DND-41 (cell line): ENCODE results near the gene THSD7B.

Experiments used
- ATAC-seq: fragments of 200-7000 bp; cut with Tn5 transposase; 3 replicates; pipeline ENCODE4 v1.9.1; 2021; ENCODE audit warnings: low read depth; ENCODE audit not compliant: insufficient read depth
- DNase-seq: peaks from one replicate; pipeline ENCODE4 v3.0.0-alpha.2; 2020
- H2AFZ ChIP-seq: 2 replicates; pipeline ENCODE4 v1.6.0; 2012; ENCODE audit warnings: low read depth, low read length
- H3K27ac ChIP-seq: 2 replicates; pipeline ENCODE4 v1.5.1; 2012; ENCODE audit warnings: low read length, inconsistent platforms
- H3K27me3 ChIP-seq: fragments of 200-600 bp; sonication (generic); 2 replicates; pipeline ENCODE4 v1.6.0; 2012; ENCODE audit warnings: low read length, mild to moderate bottlenecking, inconsistent platforms; ENCODE audit not compliant: insufficient read depth, poor library complexity
- H3K36me3 ChIP-seq: 2 replicates; pipeline ENCODE4 v1.5.1; 2012; ENCODE audit warnings: low read length, inconsistent platforms; ENCODE audit not compliant: insufficient read depth
- H3K4me1 ChIP-seq: 2 replicates; pipeline ENCODE4 v1.5.1; 2012; ENCODE audit warnings: mild to moderate bottlenecking, low read length; ENCODE audit not compliant: insufficient read depth
- H3K4me2 ChIP-seq: 2 replicates; pipeline ENCODE4 v1.6.0; 2012; ENCODE audit warnings: mild to moderate bottlenecking, moderate library complexity, low read length, inconsistent platforms; ENCODE audit not compliant: insufficient read depth
- H3K4me3 ChIP-seq, 2 experiments: fragments of 200-600 bp in 1 of 2; shearing (Covaris generic) in 1 of 2; 2 replicates each; pipeline ENCODE4 v1.5.1; 2012 to 2016; ENCODE audit warnings: inconsistent platforms in 2 of 2, low read length in 2 of 2, mild to moderate bottlenecking in 2 of 2, low read depth in 1 of 2, moderate library complexity in 1 of 2
- H3K79me2 ChIP-seq: 2 replicates; pipeline ENCODE4 v1.6.0; 2012; ENCODE audit warnings: low read length, inconsistent platforms; ENCODE audit not compliant: insufficient read depth
- H3K9ac ChIP-seq: 2 replicates; pipeline ENCODE4 v1.6.0; 2012; ENCODE audit warnings: low read depth, mild to moderate bottlenecking, inconsistent platforms, low read length, moderate library complexity
- H3K9me3 ChIP-seq: 2 replicates; pipeline ENCODE4 v1.5.1; 2012; ENCODE audit warnings: low read length, moderate library complexity, mild to moderate bottlenecking, inconsistent platforms; ENCODE audit not compliant: insufficient read depth, severe bottlenecking
- H4K20me1 ChIP-seq: 2 replicates; pipeline ENCODE4 v1.6.0; 2012; ENCODE audit warnings: low read length; ENCODE audit not compliant: insufficient read depth
- EZH2 ChIP-seq: IDR thresholded peaks from 3 replicates; pipeline ENCODE4 v1.6.1; 2012; ENCODE audit warnings: borderline replicate concordance, low read depth, mild to moderate bottlenecking, moderate library complexity, low read length, inconsistent platforms; ENCODE audit not compliant: severe bottlenecking
- TF ChIP-seq, protein P1 (sequence below): IDR thresholded peaks from 2 replicates; pipeline ENCODE4 v1.5.1; 2012; ENCODE audit warnings: borderline replicate concordance, low read length, moderate library complexity, mild to moderate bottlenecking; ENCODE audit not compliant: poor library complexity, severe bottlenecking; ENCODE audit errors: extremely low read depth

THSD7B gene

GRCh38 chr2:137521653-137522619 lies 756.6 kb downstream of the THSD7B start:
- ATAC-seq = no peak
- H4K20me1 ChIP-seq = no peaks in the 10 kb centered on the region
- DNase-seq = no peak
- H3K27ac ChIP-seq = no peak overlapping the region
- no peaks in the 10 kb centered on the region for H3K4me1 ChIP-seq
- no peaks in the 10 kb centered on the region for H3K79me2 ChIP-seq
- no peak for TF ChIP-seq EZH2
- TF ChIP-seq, protein P1, sequence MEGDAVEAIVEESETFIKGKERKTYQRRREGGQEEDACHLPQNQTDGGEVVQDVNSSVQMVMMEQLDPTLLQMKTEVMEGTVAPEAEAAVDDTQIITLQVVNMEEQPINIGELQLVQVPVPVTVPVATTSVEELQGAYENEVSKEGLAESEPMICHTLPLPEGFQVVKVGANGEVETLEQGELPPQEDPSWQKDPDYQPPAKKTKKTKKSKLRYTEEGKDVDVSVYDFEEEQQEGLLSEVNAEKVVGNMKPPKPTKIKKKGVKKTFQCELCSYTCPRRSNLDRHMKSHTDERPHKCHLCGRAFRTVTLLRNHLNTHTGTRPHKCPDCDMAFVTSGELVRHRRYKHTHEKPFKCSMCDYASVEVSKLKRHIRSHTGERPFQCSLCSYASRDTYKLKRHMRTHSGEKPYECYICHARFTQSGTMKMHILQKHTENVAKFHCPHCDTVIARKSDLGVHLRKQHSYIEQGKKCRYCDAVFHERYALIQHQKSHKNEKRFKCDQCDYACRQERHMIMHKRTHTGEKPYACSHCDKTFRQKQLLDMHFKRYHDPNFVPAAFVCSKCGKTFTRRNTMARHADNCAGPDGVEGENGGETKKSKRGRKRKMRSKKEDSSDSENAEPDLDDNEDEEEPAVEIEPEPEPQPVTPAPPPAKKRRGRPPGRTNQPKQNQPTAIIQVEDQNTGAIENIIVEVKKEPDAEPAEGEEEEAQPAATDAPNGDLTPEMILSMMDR = no peak
- no peaks in the 10 kb centered on the region for H3K36me3 ChIP-seq
- no peak overlapping the region for H2AFZ ChIP-seq
- H3K4me2 ChIP-seq = no peak overlapping the region
- H3K4me3 ChIP-seq = no peak overlapping the region
- H3K9me3 ChIP-seq = no peaks in the 10 kb centered on the region
- no peaks in the 10 kb centered on the region for H3K27me3 ChIP-seq
- H3K9ac ChIP-seq = no peak overlapping the region

DNA sequence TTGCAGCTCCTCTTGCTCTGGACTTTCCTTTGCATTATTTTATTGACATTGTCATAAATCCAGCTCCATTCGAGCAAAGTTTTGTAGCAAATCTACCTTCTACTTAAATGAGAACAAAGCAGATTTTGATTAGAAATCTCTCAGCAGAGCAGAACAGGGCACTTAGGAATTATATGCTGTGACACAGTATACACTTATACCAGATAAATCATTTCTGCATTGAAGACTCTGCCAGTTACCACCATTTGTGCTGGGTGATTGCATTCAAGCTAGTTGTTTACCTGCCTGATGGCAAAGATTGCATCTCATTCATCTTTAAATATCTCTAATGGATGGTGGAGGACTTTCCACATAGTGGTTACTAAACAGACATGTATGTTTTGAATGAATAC lies 757.3 kb downstream of the THSD7B start:
- no peaks in the 10 kb centered on the region for H4K20me1 ChIP-seq
- H3K27me3 ChIP-seq = no peaks in the 10 kb centered on the region
- no peak for DNase-seq
- H3K4me1 ChIP-seq = no peaks in the 10 kb centered on the region
- H3K27ac ChIP-seq = no peak overlapping the region
- H3K36me3 ChIP-seq = no peaks in the 10 kb centered on the region
- H3K4me3 ChIP-seq = no peak overlapping the region
- no peaks in the 10 kb centered on the region for H3K9me3 ChIP-seq
- ATAC-seq = no peak
- H3K9ac ChIP-seq = no peak overlapping the region
- TF ChIP-seq EZH2 = no peak
- TF ChIP-seq, protein P1 = no peak
- no peak overlapping the region for H2AFZ ChIP-seq
- no peak overlapping the region for H3K4me2 ChIP-seq
- no peaks in the 10 kb centered on the region for H3K79me2 ChIP-seq

GRCh38 chr2:137523931-137524330 lies 758.6 kb downstream of the THSD7B start:
- Histone ChIP-seq H3K36me3 (no peaks in the 10 kb centered on the region), H3K4me3 (no peak overlapping the region), H3K9ac (no peak overlapping the region), H3K27me3 (no peaks in the 10 kb centered on the region), H3K27ac (no peak overlapping the region), H4K20me1 (no peaks in the 10 kb centered on the region), H2AFZ (no peak overlapping the region), H3K4me1 (no peaks in the 10 kb centered on the region), H3K4me2 (no peak overlapping the region), H3K9me3 (no peaks in the 10 kb centered on the region), H3K79me2 (no peaks in the 10 kb centered on the region)
- ATAC-seq (no peak), DNase-seq (no peak)
- TF ChIP-seq EZH2 = no peak
- TF ChIP-seq, protein P1 = no peak
